Thyroid gland (tissue), 4 donors: ENCODE data around the gene ORAI2.
A peak's percentile ranks its signal among the peaks of the same experiment; 100 is the strongest.

Experiments used
- CTCF ChIP-seq, 6 experiments: fragments of 200-600 bp in 3 of 6; fragments of 450-650 bp in 3 of 6; sonication (generic) in 3 of 6; IDR thresholded peaks; one replicate each; pipeline ENCODE4 v1.5.1; 2016 to 2019; ENCODE audit warnings: antibody characterized with exemption in 6 of 6, mild to moderate bottlenecking in 2 of 6, inconsistent platforms in 1 of 6, moderate library complexity in 1 of 6
- POLR2A ChIP-seq, 2 donors: fragments of 450-650 bp; IDR thresholded peaks; one replicate each; pipeline ENCODE4 v1.6.1; 2017; ENCODE audit warnings: antibody characterized with exemption in 2 of 2, mild to moderate bottlenecking in 2 of 2, moderate library complexity in 1 of 2

- TF ChIP-seq POLR2A (IDR thresholded peaks at IDR 0.05) (no peak), CTCF (IDR thresholded peaks at IDR 0.05) (peak in 5 of 6 experiments; percentile 17 to 49 (median 44))
These were observed 20.8 kb upstream of the ORAI2 start for GRCh38 chr7:102412548-102412947.
